ENCODE data around the gene OTOG.

OTOG gene

DNA sequence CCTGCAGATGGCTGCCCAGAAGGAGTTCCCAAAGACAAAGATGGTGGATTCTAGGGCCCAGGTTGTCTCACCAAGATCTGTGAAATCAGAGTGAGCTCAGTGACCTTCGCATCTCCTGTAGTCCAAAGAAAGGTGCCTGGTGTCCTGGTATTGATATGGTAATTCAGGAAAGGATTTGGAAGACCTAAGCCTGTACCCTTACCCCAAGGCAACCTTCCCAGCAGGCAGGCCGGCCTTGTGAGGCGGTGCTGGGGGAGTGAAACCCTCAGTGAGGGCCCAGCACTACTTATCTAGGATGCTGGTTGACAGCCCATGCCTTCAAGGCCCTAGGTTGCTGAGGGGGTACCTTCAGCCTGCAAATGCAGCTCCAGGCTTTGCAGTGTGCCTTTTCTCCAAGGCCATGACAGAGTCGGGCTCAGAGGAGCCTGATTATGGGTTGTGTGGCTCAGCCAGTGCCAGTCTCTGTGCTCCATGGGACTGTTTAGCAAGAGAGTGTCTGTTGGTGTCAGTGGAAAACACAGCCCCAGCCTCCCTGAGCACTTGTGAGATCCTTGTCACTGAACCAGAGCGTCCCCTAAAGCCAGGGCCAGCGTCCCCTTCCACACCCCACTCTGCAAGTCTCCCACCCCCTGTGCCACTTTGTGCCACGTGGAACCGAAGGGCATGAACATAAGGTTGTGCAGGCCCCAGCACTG lies 99.5 kb downstream of the OTOG start:
- DNase-seq (ENCODE audit: low read depth in 4 of 4, low spot score in 1 of 4): no peak

DNA sequence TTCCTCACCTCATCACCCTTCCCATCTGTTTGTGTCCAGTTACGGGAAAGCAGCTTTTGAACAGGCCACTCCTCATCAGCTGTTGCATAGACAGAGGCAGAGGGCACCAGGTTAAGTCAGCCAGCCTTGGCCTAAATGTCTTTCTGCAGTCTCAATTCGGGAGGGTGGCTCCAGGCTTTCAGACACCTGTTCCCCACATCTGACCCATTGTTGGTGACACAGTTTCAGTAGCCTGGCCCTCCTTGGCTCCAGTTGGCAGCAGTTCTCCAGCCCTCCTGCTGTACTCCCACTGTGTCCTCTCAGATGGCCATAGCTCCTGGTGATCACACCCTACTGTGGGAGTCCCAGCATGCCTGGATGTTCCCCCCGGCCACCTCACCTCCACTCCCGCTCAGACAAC lies 101.5 kb downstream of the OTOG start:
- DNase-seq (ENCODE audit: low read depth in 4 of 4, low spot score in 1 of 4): no peak

DNA sequence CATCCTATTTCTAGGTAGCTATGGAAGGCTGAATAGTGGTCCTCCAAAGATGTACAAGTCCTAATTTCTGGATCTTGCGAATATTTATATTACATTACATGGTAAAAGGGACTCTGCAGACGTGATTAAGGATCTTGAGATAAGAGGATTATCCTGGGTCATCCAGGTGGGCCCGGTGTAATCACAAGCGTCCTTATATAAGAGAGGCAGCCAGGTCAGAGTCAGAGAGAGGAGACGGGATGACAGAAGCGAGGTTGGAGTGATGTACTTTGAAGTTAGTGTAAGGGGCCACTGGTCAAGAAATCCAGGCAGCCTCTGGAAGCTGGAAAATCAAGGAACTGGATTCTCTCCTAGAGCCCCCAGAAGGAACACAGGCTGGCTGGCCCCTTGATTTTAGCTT lies 102.2 kb downstream of the OTOG start:
- DNase-seq (ENCODE audit: low read depth in 4 of 4, low spot score in 1 of 4): no peak

DNA sequence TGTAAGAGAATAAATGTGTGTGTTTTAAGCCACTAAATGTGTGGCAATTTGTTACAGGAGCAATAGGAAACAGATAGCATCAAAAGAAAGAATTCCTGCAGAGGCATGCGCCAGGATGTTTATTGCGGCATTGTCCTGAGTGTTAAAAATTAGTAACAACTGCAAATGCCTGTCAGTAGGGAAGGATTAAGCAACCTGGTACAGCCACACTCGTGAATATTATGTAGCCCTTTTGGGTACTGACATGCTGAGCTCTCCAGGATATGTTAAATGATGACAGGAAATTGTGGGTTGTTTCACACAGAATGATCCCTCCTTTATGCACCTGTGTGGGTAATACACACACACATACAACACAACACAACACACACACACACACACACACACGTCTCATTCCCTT lies 102.6 kb downstream of the OTOG start:
- no peak for DNase-seq (ENCODE audit: low read depth in 4 of 4, low spot score in 1 of 4)

DNA sequence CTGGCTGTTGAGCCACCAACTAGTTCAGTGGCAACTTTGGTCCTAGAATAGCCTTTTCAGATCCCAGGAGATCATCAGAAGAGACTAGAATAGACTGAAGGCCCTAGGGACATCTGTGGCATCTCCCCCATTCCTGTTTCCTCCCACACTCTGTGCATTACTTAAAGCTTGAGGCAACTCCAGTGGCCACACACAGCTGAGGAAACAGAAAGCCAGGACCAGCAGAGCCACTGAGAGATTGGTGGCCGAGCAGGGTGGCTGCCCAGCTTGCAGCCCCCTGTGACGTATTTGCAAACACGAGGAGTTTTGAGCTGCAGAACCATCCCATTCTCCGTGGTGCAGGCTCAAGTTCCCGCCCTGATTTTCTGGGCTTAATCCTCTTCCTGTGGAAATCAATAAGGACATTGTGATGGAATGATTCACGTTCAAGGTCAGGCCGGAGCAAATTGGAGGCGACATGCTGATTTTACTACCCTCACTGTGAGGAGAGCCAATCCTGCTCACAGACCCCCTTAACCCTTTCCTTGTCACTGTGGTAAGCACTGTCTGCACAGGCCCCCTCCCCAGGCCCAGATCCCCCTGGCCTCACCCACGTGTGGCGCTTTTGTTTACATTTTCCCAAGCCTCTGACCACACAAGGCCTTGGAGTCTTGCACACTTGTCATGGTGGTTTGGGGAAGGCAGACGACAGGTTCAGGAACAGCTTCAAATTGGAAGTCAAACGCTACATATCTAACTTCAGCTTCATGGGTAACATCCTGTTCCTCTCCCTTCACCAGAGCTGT lies 103.3 kb downstream of the OTOG start:
- DNase-seq (ENCODE audit: low read depth in 4 of 4, low spot score in 1 of 4): no peak

DNA sequence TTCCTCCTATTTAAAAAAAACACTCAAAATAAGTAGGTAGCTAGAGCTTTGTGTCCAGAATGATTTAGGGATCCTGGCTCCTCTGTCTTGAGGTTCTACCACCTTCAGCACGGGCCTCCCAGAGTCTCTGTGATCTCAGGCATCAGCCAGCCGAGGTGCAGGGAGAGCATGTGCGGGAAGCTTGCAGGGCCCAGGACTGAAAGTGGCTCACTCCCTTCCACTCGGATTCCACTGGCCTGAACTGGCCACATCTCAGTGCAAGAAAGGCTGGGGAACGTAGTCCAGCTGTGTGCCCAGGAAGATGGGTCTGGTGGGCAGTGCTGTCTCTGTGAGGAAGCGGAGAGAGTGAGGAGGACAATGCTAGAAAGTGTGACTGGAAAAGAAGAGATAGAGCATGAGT lies 104.0 kb downstream of the OTOG start:
- no peak for DNase-seq (ENCODE audit: low read depth in 4 of 4, low spot score in 1 of 4)

DNA sequence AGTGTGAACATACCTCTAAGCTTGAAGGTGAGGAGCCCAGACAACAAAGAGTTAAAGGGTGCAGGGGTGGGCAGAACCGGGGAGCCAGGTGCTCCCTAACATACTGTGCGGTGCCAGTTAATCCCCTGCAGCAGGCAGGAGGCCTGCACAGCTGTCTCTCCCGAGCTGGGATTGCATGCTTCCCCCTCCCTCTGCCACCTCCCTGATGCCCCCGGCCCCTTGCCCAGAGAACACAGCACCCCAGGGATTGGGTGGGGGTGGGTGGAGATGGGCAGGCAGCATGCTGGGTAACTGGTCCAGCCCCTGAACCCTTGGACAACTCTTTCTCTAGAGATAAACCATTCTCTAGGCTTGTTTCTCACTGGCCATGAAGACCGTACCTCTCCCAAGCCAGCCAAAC lies 104.6 kb downstream of the OTOG start:
- no peak for DNase-seq (ENCODE audit: low read depth in 4 of 4, low spot score in 1 of 4)

DNA sequence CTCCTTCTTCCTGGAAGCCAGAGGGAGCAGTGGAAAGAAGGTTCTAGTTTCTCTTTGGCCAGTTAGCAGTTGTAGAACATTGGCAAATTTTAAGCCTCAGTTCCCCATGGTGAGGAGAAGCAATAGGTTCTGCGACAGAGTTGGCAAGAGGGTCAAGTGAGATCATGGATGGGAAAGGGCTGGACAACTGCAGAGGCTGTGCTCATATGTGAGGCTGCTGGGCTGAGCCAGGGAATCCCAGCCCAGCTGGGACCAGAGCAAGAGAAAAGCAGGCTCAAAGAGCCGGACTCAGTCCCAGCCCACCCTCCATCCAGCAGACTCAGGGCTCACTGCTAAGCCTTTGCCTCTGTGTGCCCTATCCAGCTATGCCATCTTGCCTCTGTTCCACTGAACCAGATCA lies 105.5 kb downstream of the OTOG start:
- DNase-seq (ENCODE audit: low read depth in 4 of 4, low spot score in 1 of 4): no peak

DNA sequence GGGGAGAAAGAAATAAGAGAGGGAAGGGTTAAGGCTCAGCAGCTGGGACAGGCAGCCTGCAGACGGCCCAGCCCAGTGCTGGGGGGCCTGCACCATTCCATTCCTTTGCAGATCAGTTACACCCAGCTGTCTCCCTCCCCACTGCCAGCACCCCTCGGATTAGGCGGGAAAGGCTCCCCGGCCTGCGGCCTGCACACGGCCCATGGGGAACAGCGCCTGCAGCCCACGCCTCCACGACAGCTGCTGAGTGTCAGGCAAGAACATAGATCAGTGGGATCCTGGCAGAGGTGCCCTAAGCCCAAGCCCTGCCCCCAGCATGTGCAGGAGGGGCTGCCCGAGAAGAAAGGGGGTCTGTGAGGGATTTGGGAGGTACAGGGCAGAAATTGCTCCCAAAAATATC lies 106.6 kb downstream of the OTOG start:
- no peak for DNase-seq (ENCODE audit: low read depth in 4 of 4, low spot score in 1 of 4)

DNA sequence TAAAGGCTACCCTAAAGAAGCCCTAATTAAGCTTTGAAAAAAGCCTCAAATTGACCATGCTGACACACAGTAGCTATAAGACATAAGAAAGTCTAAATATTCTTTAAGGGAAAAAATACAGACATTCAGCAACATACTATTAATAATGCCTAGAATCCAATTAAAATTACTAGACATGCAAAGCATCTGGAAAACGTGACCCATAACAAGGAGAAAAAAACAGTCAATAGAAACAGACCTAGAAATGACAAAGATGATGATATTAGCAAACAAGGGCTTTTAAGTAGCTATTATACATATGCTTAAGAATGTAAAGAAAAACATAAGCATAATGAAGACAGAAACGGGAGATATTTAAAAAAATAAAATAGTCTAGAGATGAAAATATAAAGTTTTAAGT lies 108.6 kb downstream of the OTOG start:
- no peak for DNase-seq (ENCODE audit: low read depth in 4 of 4, low spot score in 1 of 4)

DNA sequence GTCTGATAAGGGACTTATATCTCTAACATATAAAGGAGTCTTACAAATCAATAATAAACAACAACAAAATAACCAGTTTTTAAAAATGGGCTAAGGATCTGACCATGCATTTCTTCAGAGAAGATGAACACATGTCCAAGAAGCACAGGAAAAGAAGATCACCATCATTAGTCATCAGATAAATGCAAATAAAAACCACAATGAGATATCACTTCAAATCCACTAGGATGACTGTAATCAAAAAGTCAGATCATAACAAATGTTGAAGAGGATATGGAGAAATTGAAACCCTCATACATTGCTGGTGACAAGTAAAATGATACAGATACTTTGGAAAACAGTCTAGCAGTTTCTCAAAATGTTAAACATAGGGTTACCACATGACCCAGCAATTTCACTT lies 111.2 kb downstream of the OTOG start:
- no peak for DNase-seq (ENCODE audit: low read depth in 4 of 4, low spot score in 1 of 4)

DNA sequence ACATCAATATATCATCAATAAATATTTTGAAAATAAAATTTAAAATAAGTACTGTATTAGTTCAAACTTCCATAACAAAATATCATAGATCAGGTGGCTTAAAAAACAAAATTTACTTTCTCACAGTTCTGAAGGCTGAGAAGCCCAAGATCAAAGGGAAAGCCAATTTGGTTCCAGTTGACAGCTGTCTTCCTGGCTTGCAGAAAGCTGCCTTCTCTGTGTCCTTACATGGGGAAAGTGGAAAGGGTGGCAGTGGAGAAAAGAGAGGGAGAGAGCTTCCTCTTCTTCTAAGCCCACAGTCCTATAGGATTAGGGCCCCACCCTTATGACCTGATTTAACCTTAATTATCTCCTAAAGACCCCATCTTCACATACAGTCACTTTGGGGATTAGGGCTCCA lies 121.1 kb downstream of the OTOG start:
- DNase-seq (ENCODE audit: low read depth in 4 of 4, low spot score in 1 of 4): no peak

DNA sequence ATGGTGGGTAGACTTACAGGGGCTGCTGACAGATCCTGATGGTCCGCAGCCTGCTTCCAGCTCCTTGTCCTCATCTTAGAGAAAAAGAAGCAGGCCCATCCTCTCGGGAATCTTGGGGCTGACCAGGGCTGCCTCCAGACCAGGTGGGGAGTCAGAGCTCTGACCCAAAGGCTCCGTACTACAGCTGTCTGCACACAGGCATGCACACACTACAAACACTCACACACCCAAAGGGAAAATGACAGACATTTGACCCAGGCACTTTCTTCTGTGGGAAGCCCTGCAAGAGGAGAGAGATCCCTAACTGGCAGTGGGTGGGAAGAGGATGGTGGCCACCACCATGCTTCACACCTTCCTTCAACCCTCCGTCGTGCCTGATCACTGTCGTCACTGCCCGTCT lies 125.4 kb downstream of the OTOG start:
- DNase-seq (ENCODE audit: low read depth in 4 of 4, low spot score in 1 of 4): no peak

DNA sequence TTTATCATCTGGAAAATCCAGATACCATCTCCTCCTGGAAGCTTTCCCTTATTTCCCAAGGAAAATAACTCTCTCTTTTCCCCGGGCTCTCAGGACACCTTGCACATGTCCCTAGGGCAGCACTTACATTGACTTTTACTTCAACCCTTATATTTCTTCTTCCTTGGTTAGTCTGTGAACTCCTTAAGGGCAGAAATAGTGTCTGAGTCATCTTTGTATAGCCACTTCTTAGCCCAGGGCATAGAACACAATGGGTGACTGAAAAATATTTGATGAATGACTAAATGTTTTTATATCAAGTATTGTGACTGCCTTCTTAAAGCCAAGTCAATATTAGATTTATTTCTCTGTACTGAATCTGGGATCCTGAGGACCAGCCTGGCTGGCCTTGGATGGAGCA lies 126.9 kb downstream of the OTOG start:
- DNase-seq (ENCODE audit: low read depth in 4 of 4, low spot score in 1 of 4): no peak

DNA sequence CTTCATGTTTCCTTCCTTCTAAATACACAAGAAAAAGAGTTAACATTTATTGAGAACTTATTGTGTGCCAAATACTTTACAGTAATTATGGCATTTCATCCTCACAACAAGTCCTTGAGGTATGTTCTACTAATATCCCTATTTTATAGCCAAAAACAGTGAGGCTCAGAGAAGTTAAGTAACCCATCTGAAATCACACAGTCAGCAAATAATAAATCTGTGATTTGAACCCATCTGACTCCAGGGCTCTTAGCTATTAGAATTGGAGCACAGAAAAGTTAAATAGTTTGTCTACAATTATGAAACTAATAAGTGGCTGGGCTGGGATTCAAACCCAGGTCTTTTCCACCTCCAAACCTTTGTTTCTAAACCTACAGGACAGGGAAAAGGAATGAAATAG lies 135.8 kb downstream of the OTOG start:
- DNase-seq (ENCODE audit: low read depth in 4 of 4, low spot score in 1 of 4): no peak

DNA sequence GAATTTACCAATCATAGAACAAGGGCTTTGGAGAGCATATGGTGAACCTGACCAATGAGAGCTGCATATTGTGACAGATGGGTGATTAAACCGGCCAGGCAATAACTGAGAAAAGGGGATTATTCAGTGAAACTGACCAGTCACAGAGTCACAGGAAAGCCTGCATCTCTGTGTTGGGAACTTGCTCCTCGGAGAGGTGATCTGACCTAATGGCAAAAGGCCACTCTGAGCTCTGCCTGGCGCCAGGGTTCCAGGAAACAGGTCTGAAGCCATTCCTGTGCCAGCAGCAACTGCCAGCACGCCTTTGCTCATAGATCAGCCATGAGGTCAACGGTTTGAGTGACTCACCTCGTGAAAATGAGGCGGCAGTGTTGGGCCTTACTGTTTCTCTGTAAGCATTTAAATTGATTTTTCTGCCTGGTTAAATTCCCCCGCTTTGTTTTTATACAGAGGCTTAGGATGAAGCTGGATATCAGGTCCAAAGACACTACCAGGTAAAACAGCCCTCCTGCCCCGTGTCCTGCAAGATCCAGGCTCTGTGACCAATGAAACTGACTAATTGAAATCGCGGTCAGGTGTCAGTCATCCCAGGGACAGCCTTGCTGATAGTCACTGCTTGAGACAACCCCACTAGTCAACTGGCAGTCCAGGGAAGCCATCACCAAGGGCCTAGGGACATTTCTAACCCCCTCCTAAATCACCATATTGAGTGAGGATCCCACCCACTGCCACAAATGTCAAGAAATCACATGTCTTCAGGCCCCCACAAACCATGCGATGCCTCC lies 136.5 kb downstream of the OTOG start:
- DNase-seq (ENCODE audit: low read depth in 4 of 4, low spot score in 1 of 4): no peak

DNA sequence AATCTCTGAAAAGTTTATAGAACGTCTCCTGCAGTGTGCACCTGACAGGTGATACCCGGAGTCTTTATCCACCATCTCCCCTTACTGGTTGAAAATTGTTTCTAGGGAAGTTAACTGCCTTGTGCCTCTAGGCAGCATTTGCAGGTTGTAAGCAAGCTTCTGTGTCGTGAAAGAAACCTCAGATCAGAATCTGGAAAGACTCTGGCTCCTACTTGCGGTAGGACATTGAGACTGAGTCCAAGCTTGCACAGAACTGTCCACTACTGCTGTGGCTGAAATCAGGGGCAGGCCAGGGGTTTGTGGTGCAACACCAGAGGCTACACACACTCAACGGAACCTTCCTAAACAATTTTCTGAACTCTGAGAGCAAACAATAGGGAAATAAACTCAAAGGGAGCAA lies 137.5 kb downstream of the OTOG start:
- no peak for DNase-seq (ENCODE audit: low read depth in 4 of 4, low spot score in 1 of 4)

DNA sequence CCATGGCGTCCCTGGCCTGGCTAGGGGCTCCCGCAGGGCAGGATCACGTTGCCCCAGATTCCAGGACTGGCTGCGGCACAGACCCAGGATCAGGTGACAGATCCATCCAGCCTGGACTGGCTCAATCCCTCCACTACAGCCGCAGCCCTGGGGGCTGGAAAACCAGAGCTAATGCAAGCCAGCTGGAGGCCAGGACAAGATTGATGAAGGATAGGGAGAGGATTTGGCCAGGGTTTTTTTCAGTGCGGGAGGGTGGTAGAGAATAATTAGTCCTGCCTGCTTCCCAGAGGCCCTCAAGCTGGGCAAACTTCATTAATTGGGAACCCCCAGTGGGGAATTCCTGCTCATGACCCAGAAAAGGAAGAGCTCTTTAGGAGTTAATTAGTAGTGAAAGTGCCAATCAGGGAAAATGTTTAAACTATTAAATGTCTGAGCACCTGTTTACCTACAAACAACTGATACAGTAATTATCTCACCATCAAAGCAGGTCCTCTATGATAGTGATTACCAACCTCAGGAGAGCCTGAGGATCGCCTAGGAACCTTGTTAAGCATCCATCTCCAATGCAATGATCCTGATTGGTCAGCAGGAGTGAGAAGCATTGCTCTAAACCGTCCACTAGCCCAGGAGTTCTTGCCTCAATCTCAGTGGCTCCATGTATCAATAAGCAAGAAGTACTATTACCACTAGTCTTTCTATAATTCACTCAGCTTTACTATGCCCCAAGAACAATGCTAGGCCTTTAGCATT lies 139.3 kb downstream of the OTOG start:
- DNase-seq (ENCODE audit: low read depth in 4 of 4, low spot score in 1 of 4): no peak

DNA sequence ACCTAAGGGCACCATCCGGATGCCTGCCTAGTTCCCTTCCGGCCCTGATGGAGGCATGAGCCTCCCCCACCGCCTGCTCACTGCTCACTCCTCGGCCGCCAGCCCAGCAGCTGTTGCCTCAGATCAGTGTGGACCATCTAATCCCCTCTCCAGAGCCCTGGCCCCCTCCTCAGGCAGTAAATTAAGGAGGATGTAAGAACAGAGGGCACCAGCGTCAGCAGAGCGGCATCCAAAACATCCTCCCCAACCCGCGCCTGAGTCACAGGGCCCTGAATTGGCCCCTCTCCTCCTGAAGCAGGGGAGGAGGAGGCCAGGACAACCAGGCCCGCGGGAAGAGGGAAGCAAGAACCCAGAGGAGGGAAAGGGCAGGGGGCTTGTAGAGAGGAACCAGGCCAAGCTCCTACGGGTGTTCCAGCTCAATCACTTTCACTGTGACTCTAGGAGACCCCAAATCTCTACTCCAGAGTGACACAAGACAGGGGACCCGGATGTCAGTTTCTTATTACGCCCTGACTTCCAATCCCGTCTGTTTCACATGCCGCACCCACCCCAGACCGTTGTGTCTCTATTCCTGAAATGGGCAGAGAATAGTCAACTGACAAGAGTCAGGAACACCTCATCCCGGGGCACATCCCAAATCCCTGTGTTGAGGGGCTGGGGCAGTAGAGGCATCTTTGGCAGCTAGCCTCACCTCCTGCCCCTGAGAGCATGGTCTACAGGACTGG lies 141.0 kb downstream of the OTOG start:
- no peak for DNase-seq (ENCODE audit: low read depth in 4 of 4, low spot score in 1 of 4)

DNA sequence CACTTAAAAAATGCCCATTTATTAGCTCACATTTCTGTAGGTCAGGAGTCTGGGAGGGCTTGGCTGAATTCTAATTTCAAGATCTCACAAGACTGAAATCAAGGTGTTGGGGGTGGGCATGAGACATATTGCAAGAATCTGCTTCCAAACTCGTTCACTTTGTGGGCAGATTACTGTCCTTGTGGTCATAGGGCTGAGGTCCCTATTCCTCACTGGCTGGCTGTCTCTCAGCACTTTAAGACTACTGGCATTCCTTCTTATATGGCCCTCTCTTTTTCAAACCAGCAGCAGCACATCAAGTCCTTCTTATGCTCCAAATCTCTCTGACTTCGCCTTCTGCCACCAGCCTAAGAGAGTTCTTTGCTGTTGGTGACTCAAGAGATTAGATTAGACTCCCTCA lies 144.5 kb downstream of the OTOG start:
- no peak for DNase-seq (ENCODE audit: low read depth in 4 of 4, low spot score in 1 of 4)

DNA sequence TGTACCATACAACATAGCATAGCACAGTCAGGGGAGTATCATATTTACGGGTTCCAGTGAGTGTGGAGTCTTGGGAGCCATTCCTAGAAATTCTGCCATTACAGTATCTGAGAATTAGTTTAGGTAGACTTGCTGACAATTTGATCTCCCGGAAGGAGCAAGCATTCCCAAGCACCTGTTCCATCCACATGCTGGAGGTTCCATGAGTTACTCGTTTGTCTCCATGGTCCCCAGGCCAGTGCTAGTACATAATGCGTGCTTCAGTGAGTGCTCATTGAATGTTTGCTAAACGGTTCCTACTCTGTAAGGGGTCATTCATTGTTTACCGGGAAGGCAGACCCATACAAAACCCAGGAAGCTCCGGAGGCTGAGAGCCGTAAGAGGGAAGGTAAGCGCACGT lies 144.9 kb downstream of the OTOG start:
- no peak for DNase-seq (ENCODE audit: low read depth in 4 of 4, low spot score in 1 of 4)

All from stimulated activated CD4-positive, alpha-beta T cell treated with anti-CD3 and anti-CD28 coated beads, Interleukin-1b, Interleukin-23, amount 100 ng/mL, for 24 hours (primary cell).